SU-DHL-6 (cell line): Measurements from ENCODE around the gene PLA2G4A.

Source experiments
- H2AFZ ChIP-seq: fragments of 200-600 bp; sonication (generic); 2 replicates; pipeline ENCODE4 v1.6.1; 2014; ENCODE audit warnings: low read depth, mild to moderate bottlenecking, moderate library complexity, mixed read lengths, antibody characterized with exemption, low read length; ENCODE audit not compliant: severe bottlenecking
- H3F3A ChIP-seq: fragments of 200-600 bp; shearing (Covaris generic); 2 replicates; pipeline ENCODE4 v1.6.0; 2016; ENCODE audit warnings: antibody characterized with exemption, mild to moderate bottlenecking; ENCODE audit not compliant: insufficient read depth
- H3K27ac ChIP-seq: fragments of 200-600 bp; sonication (generic); 2 replicates; pipeline ENCODE4 v1.5.1; 2016; ENCODE audit warnings: low read depth, mild to moderate bottlenecking, low read length, moderate library complexity, mixed read lengths
- H3K27me3 ChIP-seq: fragments of 200-600 bp; sonication (generic), shearing (Covaris generic); 2 replicates; pipeline ENCODE4 v1.6.0; 2014; ENCODE audit warnings: mild to moderate bottlenecking, low read length
- H3K36me3 ChIP-seq: fragments of 200-600 bp; sonication (generic); 2 replicates; pipeline ENCODE4 v1.6.1; 2014; ENCODE audit warnings: mild to moderate bottlenecking, low read length, mixed read lengths
- H3K4me2 ChIP-seq: fragments of 300-600, 200-600 bp; shearing (Covaris generic), sonication (generic); 2 replicates; pipeline ENCODE4 v1.6.0; 2014; ENCODE audit warnings: low read length, low read depth, mild to moderate bottlenecking; ENCODE audit not compliant: poor library complexity, severe bottlenecking
- H3K4me3 ChIP-seq: fragments of 200-600 bp; sonication (generic); 2 replicates; pipeline ENCODE4 v1.5.1; 2014; ENCODE audit warnings: antibody characterized with exemption, low read length, mild to moderate bottlenecking, mixed read lengths; ENCODE audit not compliant: insufficient read depth, poor library complexity, severe bottlenecking
- H3K79me2 ChIP-seq: fragments of 200-600 bp; sonication (generic); 2 replicates; pipeline ENCODE4 v1.6.1; 2014; ENCODE audit warnings: mild to moderate bottlenecking, low read length, moderate library complexity; ENCODE audit not compliant: insufficient read depth
- H3K9ac ChIP-seq: fragments of 200-600 bp; sonication (generic); 2 replicates; pipeline ENCODE4 v1.7.0; 2014; ENCODE audit warnings: mild to moderate bottlenecking, low read length
- H3K9me2 ChIP-seq: fragments of 200-600 bp; sonication (generic); replicated peaks from 2 replicates; pipeline ENCODE4 v1.6.1; 2014; ENCODE audit warnings: low read length; ENCODE audit not compliant: insufficient read depth
- H3K9me3 ChIP-seq: fragments of 200-600 bp; sonication (generic); 2 replicates; pipeline ENCODE4 v1.6.1; 2014; ENCODE audit warnings: low read length, mixed read lengths; ENCODE audit not compliant: insufficient read depth
- H4K20me1 ChIP-seq: fragments of 200-600 bp; sonication (generic); 2 replicates; pipeline ENCODE4 v1.6.1; 2014; ENCODE audit warnings: low read depth, mild to moderate bottlenecking, antibody characterized with exemption, low read length, moderate library complexity, mixed read lengths
- EZH2phosphoT487 ChIP-seq: fragments of 200-600 bp; sonication (generic), shearing (Covaris generic); conservative IDR thresholded peaks from 2 replicates; pipeline ENCODE4 v1.6.1; 2018; ENCODE audit warnings: mild to moderate bottlenecking, antibody characterized with exemption, low read length, moderate library complexity, mixed read lengths
- TF ChIP-seq, protein P1 (sequence below): fragments of 200-600 bp; sonication (generic); IDR thresholded peaks from one replicate; pipeline ENCODE4 v1.5.1; 2017; ENCODE audit warnings: antibody characterized with exemption, mild to moderate bottlenecking, low read length, moderate library complexity; ENCODE audit not compliant: insufficient read depth, poor library complexity, severe bottlenecking

The PLA2G4A gene

DNA sequence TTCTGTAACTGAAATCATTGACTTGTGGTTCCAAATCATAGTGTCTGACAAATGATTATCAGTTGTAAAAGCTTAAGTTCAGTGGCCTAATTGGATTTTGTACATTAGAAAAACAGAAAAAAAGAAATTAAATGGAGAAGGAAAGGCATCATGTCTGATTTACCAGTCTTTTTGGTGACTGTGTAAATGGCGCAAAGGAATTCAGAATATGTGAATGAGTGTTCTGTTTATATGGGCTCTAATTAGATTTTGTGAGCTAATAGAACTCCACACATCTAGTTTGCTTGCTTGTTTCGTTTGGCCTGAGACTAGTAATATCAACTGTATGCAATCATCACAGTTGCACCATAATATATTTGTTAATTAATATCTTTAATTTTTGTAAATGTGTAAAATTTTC, 151.7 kb downstream of the PLA2G4A start:
- H3K9me3 ChIP-seq = no peaks in the 10 kb centered on the region
- no peak overlapping the region for H3K9ac ChIP-seq
- no peaks in the 10 kb centered on the region for H3K9me2 ChIP-seq
- no peaks in the 10 kb centered on the region for H3K36me3 ChIP-seq
- H3K79me2 ChIP-seq = no peaks in the 10 kb centered on the region
- no peak overlapping the region for H2AFZ ChIP-seq
- no peak overlapping the region for H3K4me2 ChIP-seq
- H3K27ac ChIP-seq = no peak overlapping the region
- H3K4me3 ChIP-seq = no peak overlapping the region
- H4K20me1 ChIP-seq = no peaks in the 10 kb centered on the region
- H3F3A ChIP-seq = no peaks in the 10 kb centered on the region
- H3K27me3 ChIP-seq = no peaks in the 10 kb centered on the region
- no peak for TF ChIP-seq EZH2phosphoT487
- TF ChIP-seq, protein P1, sequence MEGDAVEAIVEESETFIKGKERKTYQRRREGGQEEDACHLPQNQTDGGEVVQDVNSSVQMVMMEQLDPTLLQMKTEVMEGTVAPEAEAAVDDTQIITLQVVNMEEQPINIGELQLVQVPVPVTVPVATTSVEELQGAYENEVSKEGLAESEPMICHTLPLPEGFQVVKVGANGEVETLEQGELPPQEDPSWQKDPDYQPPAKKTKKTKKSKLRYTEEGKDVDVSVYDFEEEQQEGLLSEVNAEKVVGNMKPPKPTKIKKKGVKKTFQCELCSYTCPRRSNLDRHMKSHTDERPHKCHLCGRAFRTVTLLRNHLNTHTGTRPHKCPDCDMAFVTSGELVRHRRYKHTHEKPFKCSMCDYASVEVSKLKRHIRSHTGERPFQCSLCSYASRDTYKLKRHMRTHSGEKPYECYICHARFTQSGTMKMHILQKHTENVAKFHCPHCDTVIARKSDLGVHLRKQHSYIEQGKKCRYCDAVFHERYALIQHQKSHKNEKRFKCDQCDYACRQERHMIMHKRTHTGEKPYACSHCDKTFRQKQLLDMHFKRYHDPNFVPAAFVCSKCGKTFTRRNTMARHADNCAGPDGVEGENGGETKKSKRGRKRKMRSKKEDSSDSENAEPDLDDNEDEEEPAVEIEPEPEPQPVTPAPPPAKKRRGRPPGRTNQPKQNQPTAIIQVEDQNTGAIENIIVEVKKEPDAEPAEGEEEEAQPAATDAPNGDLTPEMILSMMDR = no peak

DNA sequence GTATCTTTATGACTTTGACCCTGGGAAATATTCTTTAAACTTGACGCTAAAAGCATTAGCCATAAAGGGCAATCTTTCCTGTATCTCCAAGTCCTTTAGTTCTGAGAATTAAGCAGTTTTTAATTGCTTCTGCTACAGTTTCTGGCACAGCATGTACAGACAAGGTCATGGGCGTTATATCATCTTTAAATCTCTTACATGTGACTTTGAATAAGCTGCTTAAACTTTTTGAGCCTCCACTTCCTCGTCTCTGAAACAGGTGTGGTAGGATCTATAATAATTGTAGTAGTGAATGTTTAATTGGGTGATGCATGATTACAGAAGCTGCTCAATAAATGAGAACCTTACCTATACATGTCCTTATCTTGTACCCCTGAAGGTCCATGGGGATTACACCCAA, 153.4 kb downstream of the PLA2G4A start:
- Histone ChIP-seq H3K4me2 (no peak overlapping the region), H3K9me2 (no peaks in the 10 kb centered on the region), H3K4me3 (no peak overlapping the region), H3K79me2 (no peaks in the 10 kb centered on the region), H3K9ac (no peak overlapping the region), H3K36me3 (no peaks in the 10 kb centered on the region), H3K27ac (no peak overlapping the region), H2AFZ (no peak overlapping the region), H4K20me1 (no peaks in the 10 kb centered on the region), H3K27me3 (no peaks in the 10 kb centered on the region), H3K9me3 (no peaks in the 10 kb centered on the region), H3F3A (no peaks in the 10 kb centered on the region)
- TF ChIP-seq EZH2phosphoT487 = no peak
- TF ChIP-seq, protein P1 = no peak

DNA sequence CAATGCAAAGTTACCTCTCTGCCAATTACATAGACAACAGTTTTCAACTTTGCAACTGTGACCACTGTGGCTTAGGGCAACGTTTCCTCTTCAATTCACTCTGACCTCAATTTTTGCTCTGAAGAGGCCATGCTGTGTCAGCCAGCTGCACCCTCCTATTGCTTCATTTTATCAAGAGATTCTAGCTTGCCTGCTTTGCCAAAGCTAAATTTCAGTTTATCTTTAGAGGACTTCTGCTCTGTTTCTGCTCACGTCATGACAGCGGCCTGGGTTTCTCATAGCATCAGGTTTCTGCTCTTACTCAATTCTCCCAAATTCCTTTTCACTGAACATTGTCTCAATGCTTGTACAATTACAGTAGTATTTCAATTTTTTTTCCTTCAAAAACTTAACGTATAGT, 154.6 kb downstream of the PLA2G4A start:
- no peaks in the 10 kb centered on the region for H3K9me2 ChIP-seq
- no peaks in the 10 kb centered on the region for H3K79me2 ChIP-seq
- H3K27me3 ChIP-seq = no peaks in the 10 kb centered on the region
- H2AFZ ChIP-seq = no peak overlapping the region
- no peak overlapping the region for H3K4me2 ChIP-seq
- no peaks in the 10 kb centered on the region for H4K20me1 ChIP-seq
- no peaks in the 10 kb centered on the region for H3F3A ChIP-seq
- H3K4me3 ChIP-seq = no peak overlapping the region
- TF ChIP-seq EZH2phosphoT487 = no peak
- TF ChIP-seq, protein P1 = no peak
- no peaks in the 10 kb centered on the region for H3K9me3 ChIP-seq
- H3K36me3 ChIP-seq = no peaks in the 10 kb centered on the region
- no peak overlapping the region for H3K9ac ChIP-seq
- H3K27ac ChIP-seq = no peak overlapping the region
